ENCODE results near the gene CTNNA2. TPM values are rescaled to one million over a fixed set of nuclear protein-coding genes. Genes with fewer than 3 reads are reported as not detected.
"Not testable (repeated sequence)": the region's sequence is repeated elsewhere in the genome, so short reads cannot be mapped to it uniquely, and the experiment has no call there.

The CTNNA2 gene
- polyA plus RNA-seq, 1 experiment, result not detected

- no peak for TF ChIP-seq CTCF (IDR thresholded peaks at IDR 0.05; ENCODE audit: low read depth, low read length)
- DNase-seq (ENCODE audit: low read depth, low spot score), result no peak
- Histone ChIP-seq H3K4me3 (ENCODE audit: low read depth, low read length) (no peak overlapping the region), H3K27ac (ENCODE audit: low read depth, low read length) (no peak overlapping the region), H3K27me3 (ENCODE audit: control insufficient read depth, insufficient read depth, low read length) (no peaks in the 10 kb centered on the region), H3K9me3 (ENCODE audit: control insufficient read depth, insufficient read depth, low read length) (no peaks in the 10 kb centered on the region)
- CTCF ChIA-PET, result no interaction called here
- POLR2A ChIA-PET, result no interaction called here
These were observed 677.3 kb downstream of the CTNNA2 start for GRCh38 chr2:80190166-80190565.

GRCh38 chr2:80193566-80193965 is 680.7 kb downstream of the CTNNA2 start:
- TF ChIP-seq CTCF (IDR thresholded peaks at IDR 0.05; ENCODE audit: low read depth, low read length), result no peak

GRCh38 chr2:80195034-80195433 is 682.2 kb downstream of the CTNNA2 start:
- CTCF ChIA-PET, result interaction anchor here (1.9 kb wide), 1 partner anchor 43 kb away, joined by 8 read pairs; no protein-coding TSS in a partner anchor
- POLR2A ChIA-PET, result no interaction called here
- no peak for DNase-seq (ENCODE audit: low read depth, low spot score)
- TF ChIP-seq CTCF (IDR thresholded peaks at IDR 0.05; ENCODE audit: low read depth, low read length), result no peak
- H3K4me3 ChIP-seq (ENCODE audit: low read depth, low read length), result no peak overlapping the region
- H3K27ac ChIP-seq (ENCODE audit: low read depth, low read length), result no peak overlapping the region
- no peaks in the 10 kb centered on the region for H3K9me3 ChIP-seq (ENCODE audit: control insufficient read depth, insufficient read depth, low read length)
- H3K27me3 ChIP-seq (ENCODE audit: control insufficient read depth, insufficient read depth, low read length), result no peaks in the 10 kb centered on the region

More at GRCh38 chr2:80193566-80193965, 680.7 kb downstream of the CTNNA2 start:
- H3K27ac ChIP-seq (ENCODE audit: low read depth, low read length), result no peak overlapping the region
- H3K4me3 ChIP-seq (ENCODE audit: low read depth, low read length), result no peak overlapping the region
- no peaks in the 10 kb centered on the region for H3K9me3 ChIP-seq (ENCODE audit: control insufficient read depth, insufficient read depth, low read length)
- CTCF ChIA-PET, result no interaction called here
- no peaks in the 10 kb centered on the region for H3K27me3 ChIP-seq (ENCODE audit: control insufficient read depth, insufficient read depth, low read length)
- no peak for DNase-seq (ENCODE audit: low read depth, low spot score)
- POLR2A ChIA-PET, result no interaction called here

- ChIA-PET CTCF (no interaction called here), POLR2A (no interaction called here)
- Histone ChIP-seq H3K9me3 (ENCODE audit: control insufficient read depth, insufficient read depth, low read length) (no peaks in the 10 kb centered on the region), H3K27me3 (ENCODE audit: control insufficient read depth, insufficient read depth, low read length) (no peaks in the 10 kb centered on the region), H3K27ac (ENCODE audit: low read depth, low read length) (no peak overlapping the region), H3K4me3 (ENCODE audit: low read depth, low read length) (no peak overlapping the region)
- TF ChIP-seq CTCF (IDR thresholded peaks at IDR 0.05; ENCODE audit: low read depth, low read length), result no peak
- DNase-seq (ENCODE audit: low read depth, low spot score), result no peak
These were observed 685.2 kb downstream of the CTNNA2 start for GRCh38 chr2:80198042-80198441.

GRCh38 chr2:80199504-80199903 is 686.7 kb downstream of the CTNNA2 start:
- Histone ChIP-seq H3K9me3 (ENCODE audit: control insufficient read depth, insufficient read depth, low read length) (no peaks in the 10 kb centered on the region), H3K4me3 (ENCODE audit: low read depth, low read length) (no peak overlapping the region), H3K27me3 (ENCODE audit: control insufficient read depth, insufficient read depth, low read length) (no peaks in the 10 kb centered on the region), H3K27ac (ENCODE audit: low read depth, low read length) (no peak overlapping the region)
- no peak for TF ChIP-seq CTCF (IDR thresholded peaks at IDR 0.05; ENCODE audit: low read depth, low read length)
- POLR2A ChIA-PET, result no interaction called here
- CTCF ChIA-PET, result no interaction called here
- DNase-seq (ENCODE audit: low read depth, low spot score), result no peak

GRCh38 chr2:80203929-80204328 is 691.1 kb downstream of the CTNNA2 start:
- H3K4me3 ChIP-seq (ENCODE audit: low read depth, low read length); CTCF ChIA-PET; DNase-seq (ENCODE audit: low read depth, low spot score); H3K9me3 ChIP-seq (ENCODE audit: control insufficient read depth, insufficient read depth, low read length); POLR2A ChIA-PET; H3K27me3 ChIP-seq (ENCODE audit: control insufficient read depth, insufficient read depth, low read length); H3K27ac ChIP-seq (ENCODE audit: low read depth, low read length): not testable (repeated sequence)
